SK-N-SH (cell line): ENCODE data around the gene ARHGAP4. TPM values are rescaled to one million over a fixed set of nuclear protein-coding genes. Genes with fewer than 3 reads are reported as not detected.

Experiments used
- CTCF ChIA-PET: fragments of 300-600, 350-600 bp; formaldehyde crosslinking; extraction: SDS; loops from one replicate; lab custom pipeline; 2021; lab: Yijun Ruan, JAX
- POLR2A ChIA-PET: fragments of 350-600 bp; sonication (Branson Sonifier 250); formaldehyde crosslinking; extraction: SDS; loops from one replicate; lab custom pipeline; 2020; ENCODE audit warnings: antibody characterized with exemption, inconsistent platforms; lab: Yijun Ruan, JAX
- DNase-seq: peaks from one replicate; pipeline ENCODE4 v3.0.0; 2012
- H2AFZ ChIP-seq: fragments of 200-600 bp; sonication (generic); 2 replicates; pipeline ENCODE4 v1.8.1; 2016; ENCODE audit warnings: antibody characterized with exemption, mild to moderate bottlenecking, low read depth
- H3F3A ChIP-seq: fragments of 200-600 bp; sonication (generic); replicated peaks from 2 replicates; pipeline ENCODE3; 2016; ENCODE audit warnings: antibody characterized with exemption, mild to moderate bottlenecking; ENCODE audit not compliant: insufficient read depth
- H3K27ac ChIP-seq, 2 experiments: fragments of 200-500 bp in 1 of 2; fragments of 200-600 bp in 1 of 2; sonication (Bioruptor generic) in 1 of 2; sonication (generic), shearing (Covaris generic) in 1 of 2; 2 replicates each; pipeline versions ENCODE4 v1.5.1 to v1.6.1; 2014 to 2016; ENCODE audit warnings: low read depth in 2 of 2, inconsistent platforms in 1 of 2, low read length in 1 of 2, mild to moderate bottlenecking in 1 of 2, mixed read lengths in 1 of 2
- H3K27me3 ChIP-seq: fragments of 200-600 bp; sonication (generic), shearing (Covaris generic); 2 replicates; pipeline ENCODE4 v1.6.1; 2016; ENCODE audit warnings: mixed run types; ENCODE audit not compliant: insufficient read depth
- H3K36me3 ChIP-seq, 2 experiments: fragments of 200-500 bp in 1 of 2; fragments of 200-600 bp in 1 of 2; sonication (Bioruptor generic) in 1 of 2; sonication (generic) in 1 of 2; replicated peaks in 1 of 2; 2 replicates each; pipeline versions ENCODE3 to v1.5.1; 2014 to 2016; ENCODE audit warnings: low read length in 1 of 2, mild to moderate bottlenecking in 1 of 2; ENCODE audit not compliant: insufficient read depth in 2 of 2, control insufficient read depth in 1 of 2
- H3K4me1 ChIP-seq, 2 experiments: fragments of 200-500 bp in 1 of 2; fragments of 200-600 bp in 1 of 2; sonication (Bioruptor generic) in 1 of 2; sonication (generic), shearing (Covaris generic) in 1 of 2; 2 replicates each; pipeline versions ENCODE4 v1.5.1 to v1.6.1; 2014 to 2016; ENCODE audit warnings: low read depth in 1 of 2, low read length in 1 of 2, mixed run types in 1 of 2; ENCODE audit not compliant: insufficient read depth in 2 of 2, control insufficient read depth in 1 of 2
- H3K4me2 ChIP-seq: fragments of 200-600 bp; sonication (generic), shearing (Covaris generic); 2 replicates; pipeline ENCODE4 v1.6.1; 2017; ENCODE audit warnings: mixed run types
- H3K4me3 ChIP-seq, 2 experiments: fragments of 200-500 bp in 1 of 2; fragments of 200-600 bp in 1 of 2; sonication (Bioruptor generic) in 1 of 2; sonication (generic), shearing (Covaris generic) in 1 of 2; 2 replicates each; pipeline versions ENCODE4 v1.5.1 to v1.8.1; 2014 to 2016; ENCODE audit warnings: low read depth in 2 of 2, inconsistent platforms in 1 of 2, low read length in 1 of 2, mild to moderate bottlenecking in 1 of 2, mixed read lengths in 1 of 2, moderate library complexity in 1 of 2
- H3K79me2 ChIP-seq: fragments of 200-600 bp; sonication (generic); 2 replicates; pipeline ENCODE4 v1.8.1; 2017; ENCODE audit warnings: mild to moderate bottlenecking; ENCODE audit not compliant: insufficient read depth
- H3K9ac ChIP-seq: fragments of 200-600 bp; sonication (generic); 2 replicates; pipeline ENCODE4 v1.6.1; 2017; ENCODE audit warnings: mixed run types
- H3K9me2 ChIP-seq: fragments of 200-600 bp; sonication (generic); 2 replicates; pipeline ENCODE4 v1.6.1; 2017; ENCODE audit warnings: mixed run types
- H3K9me3 ChIP-seq: fragments of 200-600 bp; sonication (generic); 2 replicates; pipeline ENCODE4 v1.6.1; 2017; ENCODE audit warnings: mixed run types, mild to moderate bottlenecking, moderate library complexity
- H4K20me1 ChIP-seq: fragments of 200-600 bp; sonication (generic); 2 replicates; pipeline ENCODE4 v1.6.1; 2017; ENCODE audit warnings: mild to moderate bottlenecking, mixed run types; ENCODE audit not compliant: insufficient read depth
- FOXJ3 ChIP-seq: sonication (generic); formaldehyde crosslinking; IDR thresholded peaks from 2 replicates; pipeline ENCODE4 v1.5.1; 2020; ENCODE audit warnings: mild to moderate bottlenecking, missing genetic modification reagents
- GABPA ChIP-seq: IDR thresholded peaks from 2 replicates; pipeline ENCODE4 v1.4.0; 2012; ENCODE audit warnings: low read depth, mild to moderate bottlenecking
- GATA2 ChIP-seq: sonication (generic); formaldehyde crosslinking; IDR thresholded peaks from 2 replicates; pipeline ENCODE4 v1.5.0; 2020; ENCODE audit warnings: mild to moderate bottlenecking, missing genetic modification reagents
- MAX ChIP-seq: IDR thresholded peaks from 2 replicates; pipeline ENCODE4 v1.4.0; 2012; ENCODE audit warnings: low read depth
- MXI1 ChIP-seq: IDR thresholded peaks from 2 replicates; pipeline ENCODE4 v1.6.1; 2012; ENCODE audit warnings: mild to moderate bottlenecking, low read depth, low read length, improper control_type of control experiment
- NFIC ChIP-seq: IDR thresholded peaks from 2 replicates; pipeline ENCODE4 v1.4.0; 2012; ENCODE audit warnings: borderline replicate concordance
- PBX3 ChIP-seq: IDR thresholded peaks from 2 replicates; pipeline ENCODE4; 2012
- RCOR1 ChIP-seq: fragments of 150-350 bp; IDR thresholded peaks from 2 replicates; pipeline ENCODE4 v1.6.1; 2017; ENCODE audit warnings: antibody characterized with exemption, low read length
- REST ChIP-seq: IDR thresholded peaks from 2 replicates; pipeline ENCODE4 v1.6.1; 2012; ENCODE audit warnings: mild to moderate bottlenecking, low read depth, low read length, moderate library complexity
- RFX5 ChIP-seq: IDR thresholded peaks from 2 replicates; pipeline ENCODE4 v1.6.1; 2012; ENCODE audit warnings: mild to moderate bottlenecking, improper control_type of control experiment, low read length
- SIN3A ChIP-seq: IDR thresholded peaks from 2 replicates; pipeline ENCODE4 v1.6.1; 2012; ENCODE audit warnings: low read depth, mild to moderate bottlenecking, low read length, moderate library complexity, borderline replicate concordance
- SMC3 ChIP-seq: IDR thresholded peaks from 2 replicates; pipeline ENCODE4 v1.6.1; 2012; ENCODE audit warnings: low read depth, low read length, improper control_type of control experiment
- WGBS: methylation state at CpG from one replicate; pipeline ENCODE4 v1.1.6; 2017; ENCODE audit warnings: low lambda C conversion rate; 5-methylcytosine and 5-hydroxymethylcytosine counted together
- polyA plus RNA-seq, 3 experiments: library from polyadenylated mRNA; depleted of rRNA; stranded (reverse); fragments of >200 nt; gene quantifications; 2 replicates each; pipeline ENCODE4 v1.2.3, GENCODE V29; 2012

The ARHGAP4 gene
- polyA plus RNA-seq, 1 of the 3 experiments (the other 2 are of a cell fraction) = 1.6 TPM

- TF ChIP-seq RCOR1 (no peak), SIN3A (no peak), RFX5 (no peak), GATA2 (CRISPR knock-in tag) (no peak), MXI1 (no peak)
Measured at GRCh38 chrX:153967536-153968224, 41.6 kb upstream of the ARHGAP4 start (continued).

GRCh38 chrX:153966841-153967535, 40.9 kb upstream of the ARHGAP4 start:
- Histone ChIP-seq H3K4me3 (no peak overlapping the region), H2AFZ (no peak overlapping the region), H3K9ac (no peak overlapping the region), H4K20me1 (peaks cover 75% of the 10 kb centered on the region), H3K4me2 (peak overlapping the region; percentile 80), H3K27me3 (no peaks in the 10 kb centered on the region), H3K79me2 (peaks cover 83% of the 10 kb centered on the region), H3K9me2 (no peaks in the 10 kb centered on the region), H3K9me3 (no peaks in the 10 kb centered on the region), H3F3A (no peaks in the 10 kb centered on the region), H3K4me1 (peaks cover 16 to 35% of the 10 kb centered on the region in 2 experiments; a peak in 2 of 4 replicates), H3K27ac (no peak overlapping the region; a peak in 1 of 4 replicates), H3K36me3 (peaks cover 8 to 30% of the 10 kb centered on the region in 2 experiments)
- no peak for DNase-seq
- 94% methylated on average over 12 of the region's 14 CpGs for WGBS
- ChIA-PET POLR2A (interaction anchor here (0.6 to 0.9 kb wide), 2 partner anchors 173 to 393 kb away, joined by 3 read pairs; partner anchors contain the start of genes IDH3G and SSR4), CTCF (interaction anchor here (0.8 to 11.6 kb wide), 5 partner anchors 18 to 350 kb away, joined by 3 to 179 read pairs (median 4); partner anchors contain the start of gene RENBP)
- no peak for TF ChIP-seq REST
- TF ChIP-seq SIN3A = no peak
- TF ChIP-seq FOXJ3 (CRISPR knock-in tag) = no peak
- TF ChIP-seq, all 33 proteins: peak for 0

GRCh38 chrX:153966283-153966688, 40.2 kb upstream of the ARHGAP4 start:
- TF ChIP-seq GABPA (no peak), SMC3 (no peak), MAX (no peak), NFIC (no peak), PBX3 (no peak), SIN3A (no peak)
- TF ChIP-seq, all 33 proteins: peak for 0
- H3K4me2 ChIP-seq = no peak overlapping the region
- no peaks in the 10 kb centered on the region for H3K27me3 ChIP-seq
- no peak overlapping the region for H3K9ac ChIP-seq
- no peak overlapping the region for H2AFZ ChIP-seq
- ChIA-PET CTCF (interaction anchor here (0.8 to 11.6 kb wide), 3 partner anchors 17 to 47 kb away, joined by 3 to 179 read pairs (median 4); partner anchors contain the start of gene RENBP), POLR2A (interaction anchor here (0.6 to 0.9 kb wide), 2 partner anchors 172 to 392 kb away, joined by 3 read pairs; partner anchors contain the start of genes IDH3G and SSR4)
- peaks cover 12 to 37% of the 10 kb centered on the region in 2 experiments for H3K36me3 ChIP-seq
- no peaks in the 10 kb centered on the region for H3K9me3 ChIP-seq
- no peaks in the 10 kb centered on the region for H3K9me2 ChIP-seq
- H3K4me1 ChIP-seq = peaks cover 16 to 35% of the 10 kb centered on the region in 2 experiments; a peak in 2 of 4 replicates
- H3K27ac ChIP-seq = no peak overlapping the region
- H3K79me2 ChIP-seq = peaks cover 86% of the 10 kb centered on the region
- no peak for DNase-seq
- WGBS = 94% methylated on average over 14 of the region's 15 CpGs
- no peak overlapping the region for H3K4me3 ChIP-seq
- H3F3A ChIP-seq = no peaks in the 10 kb centered on the region
- peaks cover 82% of the 10 kb centered on the region for H4K20me1 ChIP-seq
